ENCODE results near the gene CCER1. TPM values are rescaled to one million over a fixed set of nuclear protein-coding genes. Genes with fewer than 3 reads are reported as not detected.

CCER1 gene
- total and polyA plus RNA-seq, 9 of the 15 experiments (the other 6 are each of a cell fraction or from before 2014, with no cell fraction given) = not detected

DNA sequence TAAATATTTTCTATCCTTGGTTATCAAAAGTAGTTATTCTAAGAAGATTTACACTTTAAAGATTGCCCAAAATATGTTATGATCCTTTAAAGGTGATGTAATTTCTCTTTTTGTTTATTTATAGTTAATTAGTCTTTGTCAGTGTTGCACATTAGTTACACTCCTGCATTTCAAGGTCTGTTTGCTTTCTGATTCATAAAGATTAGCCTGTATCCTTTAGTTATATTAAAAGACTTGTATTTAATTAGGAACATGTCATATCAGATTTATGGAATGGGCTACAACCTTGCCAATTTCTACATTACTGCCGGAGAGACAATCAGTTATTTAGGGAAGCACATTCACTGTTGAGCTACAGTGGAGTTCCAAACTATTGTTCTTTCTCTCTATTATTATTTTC is 46.3 kb upstream of the CCER1 start (continued):
- TF ChIP-seq RBM34 (IDR thresholded peaks at IDR 0.05; ENCODE audit: borderline replicate concordance, insufficient read depth, low read length) (no peak), BRF1 (IDR thresholded peaks at IDR 0.05; ENCODE audit: borderline replicate concordance, extremely low read depth, insufficient read length) (no peak), ZNF224 (CRISPR knock-in tag; IDR thresholded peaks at IDR 0.05) (no peak), BRD4 (IDR thresholded peaks at IDR 0.05) (no peak), TCF3 (CRISPR knock-in tag; IDR thresholded peaks at IDR 0.05) (no peak), ZNF764 (CRISPR knock-in tag; IDR thresholded peaks at IDR 0.05; ENCODE audit: low read depth) (no peak), TAF7 (tag; IDR thresholded peaks at IDR 0.05) (no peak)

DNA sequence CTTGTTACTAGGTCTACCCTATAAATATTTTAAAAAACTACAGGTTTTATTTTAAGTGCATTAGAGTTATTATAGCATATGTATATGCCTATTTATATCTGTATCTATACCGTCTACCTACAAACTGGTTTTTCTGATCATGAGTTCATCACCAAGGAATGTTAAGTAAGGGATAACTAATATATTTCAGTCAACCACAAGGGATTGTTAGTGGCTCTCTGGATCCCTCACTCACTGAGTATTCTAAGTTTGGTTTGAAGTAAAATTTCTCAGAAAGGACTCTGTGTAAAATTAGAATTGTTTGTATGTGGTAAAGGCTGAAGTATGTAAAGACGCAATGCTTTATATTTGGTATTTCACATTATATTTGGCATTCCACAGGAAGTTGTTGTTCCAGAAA is 45.0 kb upstream of the CCER1 start:
- FAIRE-seq (no peak), ATAC-seq (no peak), DNase-seq (ENCODE audit: extremely low read depth in 1 of 4, low spot score in 3 of 4) (no peak)
- Histone ChIP-seq H3K9ac (ENCODE audit: insufficient read depth in 1 of 2, low read depth in 2 of 2, low read length in 2 of 2) (no peak overlapping the region), H3K79me2 (ENCODE audit: control insufficient read depth, insufficient read depth, low read length) (no peaks in the 10 kb centered on the region), H3K36me3 (ENCODE audit: control insufficient read depth, insufficient read depth, low read length) (no peaks in the 10 kb centered on the region), H4K20me1 (replicated peaks; ENCODE audit: control insufficient read depth, insufficient read depth, low read length) (no peaks in the 10 kb centered on the region), H3K27ac (ENCODE audit: extremely low read depth, low read depth, low read length) (no peak overlapping the region), H3K9me3 (replicated peaks; ENCODE audit: control insufficient read depth, insufficient read depth, low read depth, low read length) (no peaks in the 10 kb centered on the region), H3K4me1 (replicated peaks in 1 of 2; ENCODE audit: control insufficient read depth in 2 of 2, insufficient read depth in 2 of 2, low read length in 2 of 2) (no peaks in the 10 kb centered on the region), H3K9me1 (ENCODE audit: control insufficient read depth, insufficient read depth, low read length) (no peaks in the 10 kb centered on the region), H3K4me3 (no peak overlapping the region), H2AFZ (ENCODE audit: low read depth, low read length) (no peak overlapping the region), H3K27me3 (ENCODE audit: control insufficient read depth in 2 of 2, insufficient read depth in 2 of 2, low read length in 2 of 2) (no peaks in the 10 kb centered on the region), H3K4me2 (ENCODE audit: insufficient read depth, low read length) (no peak overlapping the region)
- intact Hi-C loops (cut with micrococcal nuclease) (no loop called here), in situ Hi-C loops (cut with MboI) (loop anchor here (25.0 kb wide), 1 partner anchor 337 kb away; no protein-coding TSS in a partner anchor)
- no TSS peak for BruUV-seq (replicated peaks)
- 0% methylated on average over 2 of the region's 2 CpGs for WGBS (ENCODE audit: insufficient coverage, low coverage, missing lambda C conversion rate)
- ChIA-PET POLR2A (no interaction called here), CTCF (ENCODE audit: low intra/inter-chr PET ratio) (no interaction called here)
- TF ChIP-seq CAMTA2 (CRISPR knock-in tag; conservative IDR thresholded peaks at IDR 0.05) (no peak), ADNP (tag; IDR thresholded peaks at IDR 0.05) (no peak), PHF20 (IDR thresholded peaks at IDR 0.05; ENCODE audit: partially characterized antibody) (no peak), JUNB (CRISPR knock-in tag; conservative IDR thresholded peaks at IDR 0.05) (no peak), ZNF57 (CRISPR knock-in tag; IDR thresholded peaks at IDR 0.05) (no peak), ARHGAP35 (IDR thresholded peaks at IDR 0.05; ENCODE audit: partially characterized antibody) (no peak), TBL1XR1 (IDR thresholded peaks at IDR 0.05; ENCODE audit: low read length in 2 of 2) (no peak), NR1H2 (CRISPR knock-in tag; IDR thresholded peaks at IDR 0.05) (no peak), ETV5 (CRISPR knock-in tag; IDR thresholded peaks at IDR 0.05; ENCODE audit: low read depth) (no peak)

Measured in K562 (cell line).